Mesothelial cell of epicardium (in vitro differentiated cells): ENCODE results near the gene EMP3. TPM values are rescaled to one million over a fixed set of nuclear protein-coding genes. Genes with fewer than 3 reads are reported as not detected.
A peak's percentile ranks its signal among the peaks of the same experiment; 100 is the strongest.

Experiments
- DNase-seq, 2 experiments: peaks; one replicate each; pipeline ENCODE4 v3.0.0; 2021; ENCODE audit warnings: low spot score in 2 of 2; ENCODE audit not compliant: unreplicated experiment in 2 of 2
- H3K27ac Mint-ChIP-seq: 2 replicates; pipeline ENCODE4 v1.8.0; 2021; ENCODE audit warnings: mixed read lengths
- H3K27me3 Mint-ChIP-seq: 2 replicates; pipeline ENCODE4 v1.8.0; 2021; ENCODE audit warnings: low read depth, mixed read lengths
- H3K36me3 Mint-ChIP-seq: 2 replicates; pipeline ENCODE4 v1.8.0; 2021; ENCODE audit warnings: mixed read lengths
- H3K4me1 Mint-ChIP-seq: 2 replicates; pipeline ENCODE4 v1.8.0; 2021; ENCODE audit warnings: mixed read lengths
- H3K4me3 Mint-ChIP-seq: 2 replicates; pipeline ENCODE4 v1.8.0; 2021; ENCODE audit warnings: mild to moderate bottlenecking, moderate library complexity, mixed read lengths
- H3K9me3 Mint-ChIP-seq: 2 replicates; pipeline ENCODE4 v1.8.0; 2021; ENCODE audit warnings: mixed read lengths
- total RNA-seq: library from RNA; stranded (reverse); gene quantifications from 3 replicates; pipeline ENCODE4 v1.2.1, GENCODE V29; 2021
- TF ChIP-seq, protein P1 (sequence below): fragments of 200-600 bp; sonication (generic); IDR thresholded peaks from one replicate; pipeline ENCODE4 v1.5.0; 2021; ENCODE audit warnings: antibody characterized with exemption; ENCODE audit not compliant: unreplicated experiment

The EMP3 gene
- total RNA-seq, 1 donor from 2014 or later, result 52.5 TPM

DNA sequence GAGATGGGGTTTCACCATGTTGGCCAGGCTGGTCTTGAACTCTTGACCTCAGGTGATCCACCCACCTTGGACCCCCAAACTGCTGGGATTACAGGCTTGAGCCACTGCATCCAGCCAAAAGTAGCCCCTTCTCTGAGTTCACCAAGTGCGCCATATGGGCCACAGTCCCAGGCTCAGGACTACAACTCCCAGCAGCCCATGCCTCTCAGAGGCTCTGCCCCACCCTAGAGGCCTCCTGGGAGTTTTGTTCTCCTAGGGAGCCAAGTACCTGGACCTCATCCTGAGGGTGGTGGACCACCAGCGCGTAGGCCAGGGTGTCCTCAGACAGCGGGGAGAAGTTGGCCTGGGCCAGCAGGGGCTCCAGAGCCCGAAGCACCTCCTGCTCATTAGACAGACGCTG is 19.5 kb downstream of the EMP3 start:
- no peaks in the 10 kb centered on the region for H3K36me3 Mint-ChIP-seq
- no peaks in the 10 kb centered on the region for H3K9me3 Mint-ChIP-seq

DNA sequence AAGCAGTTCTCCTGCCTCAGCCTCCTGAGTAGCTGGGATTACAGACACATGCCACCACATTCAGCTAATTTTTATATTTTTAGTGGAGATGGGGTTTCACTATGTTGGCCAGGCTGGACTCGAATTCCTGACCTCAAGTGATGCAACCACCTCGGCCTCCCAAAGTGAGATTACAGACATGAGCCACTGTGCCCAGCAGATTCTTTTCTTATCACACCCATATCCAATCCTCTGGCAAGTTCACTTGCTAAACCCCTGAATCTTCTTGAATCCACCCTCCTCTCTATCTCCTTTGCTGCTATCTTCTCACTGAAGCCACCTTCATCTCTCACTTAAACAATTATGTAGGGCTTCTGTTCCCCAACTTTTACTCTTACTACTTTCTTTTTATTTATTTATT is 20.8 kb downstream of the EMP3 start:
- no peaks in the 10 kb centered on the region for H3K27me3 Mint-ChIP-seq
- TF ChIP-seq, protein P1, sequence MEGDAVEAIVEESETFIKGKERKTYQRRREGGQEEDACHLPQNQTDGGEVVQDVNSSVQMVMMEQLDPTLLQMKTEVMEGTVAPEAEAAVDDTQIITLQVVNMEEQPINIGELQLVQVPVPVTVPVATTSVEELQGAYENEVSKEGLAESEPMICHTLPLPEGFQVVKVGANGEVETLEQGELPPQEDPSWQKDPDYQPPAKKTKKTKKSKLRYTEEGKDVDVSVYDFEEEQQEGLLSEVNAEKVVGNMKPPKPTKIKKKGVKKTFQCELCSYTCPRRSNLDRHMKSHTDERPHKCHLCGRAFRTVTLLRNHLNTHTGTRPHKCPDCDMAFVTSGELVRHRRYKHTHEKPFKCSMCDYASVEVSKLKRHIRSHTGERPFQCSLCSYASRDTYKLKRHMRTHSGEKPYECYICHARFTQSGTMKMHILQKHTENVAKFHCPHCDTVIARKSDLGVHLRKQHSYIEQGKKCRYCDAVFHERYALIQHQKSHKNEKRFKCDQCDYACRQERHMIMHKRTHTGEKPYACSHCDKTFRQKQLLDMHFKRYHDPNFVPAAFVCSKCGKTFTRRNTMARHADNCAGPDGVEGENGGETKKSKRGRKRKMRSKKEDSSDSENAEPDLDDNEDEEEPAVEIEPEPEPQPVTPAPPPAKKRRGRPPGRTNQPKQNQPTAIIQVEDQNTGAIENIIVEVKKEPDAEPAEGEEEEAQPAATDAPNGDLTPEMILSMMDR, result no peak
- no peak for DNase-seq
- no peaks in the 10 kb centered on the region for H3K9me3 Mint-ChIP-seq
- H3K4me3 Mint-ChIP-seq, result no peak overlapping the region
- no peak overlapping the region for H3K27ac Mint-ChIP-seq
- H3K4me1 Mint-ChIP-seq, result peaks cover 4% of the 10 kb centered on the region
- no peaks in the 10 kb centered on the region for H3K36me3 Mint-ChIP-seq

More for the DNA sequence above, 19.5 kb downstream of the EMP3 start:
- H3K4me1 Mint-ChIP-seq, result peaks cover 4% of the 10 kb centered on the region
- no peak overlapping the region for H3K4me3 Mint-ChIP-seq
- TF ChIP-seq, protein P1, result no peak
- H3K27ac Mint-ChIP-seq, result no peak overlapping the region
- no peak for DNase-seq
- no peaks in the 10 kb centered on the region for H3K27me3 Mint-ChIP-seq

DNA sequence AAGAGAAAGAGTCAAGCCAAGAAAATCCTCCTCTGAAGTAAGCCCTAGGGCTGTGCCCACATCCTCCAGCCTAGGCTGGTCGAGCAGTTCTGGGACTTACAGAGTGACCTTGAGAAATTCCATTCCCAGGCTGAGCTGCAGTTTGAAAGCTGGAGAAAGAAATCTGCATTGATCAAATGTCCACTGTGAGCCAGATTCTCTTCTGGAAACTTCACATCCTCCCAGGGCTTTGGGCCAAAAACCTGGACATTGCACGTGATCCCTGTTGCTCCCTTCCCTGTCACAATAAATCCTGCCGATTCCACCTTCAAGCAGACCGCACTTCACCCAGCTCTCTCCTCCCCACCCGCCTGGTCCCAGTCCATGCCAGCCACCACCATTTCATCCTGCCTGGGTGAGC is 22.7 kb downstream of the EMP3 start:
- Mint-ChIP-seq H3K36me3 (no peaks in the 10 kb centered on the region), H3K4me1 (peaks cover 4% of the 10 kb centered on the region), H3K27me3 (no peaks in the 10 kb centered on the region), H3K9me3 (no peaks in the 10 kb centered on the region), H3K27ac (peak overlapping the region; percentile 9), H3K4me3 (no peak overlapping the region)
- no peak for DNase-seq
- TF ChIP-seq, protein P1, result no peak

DNA sequence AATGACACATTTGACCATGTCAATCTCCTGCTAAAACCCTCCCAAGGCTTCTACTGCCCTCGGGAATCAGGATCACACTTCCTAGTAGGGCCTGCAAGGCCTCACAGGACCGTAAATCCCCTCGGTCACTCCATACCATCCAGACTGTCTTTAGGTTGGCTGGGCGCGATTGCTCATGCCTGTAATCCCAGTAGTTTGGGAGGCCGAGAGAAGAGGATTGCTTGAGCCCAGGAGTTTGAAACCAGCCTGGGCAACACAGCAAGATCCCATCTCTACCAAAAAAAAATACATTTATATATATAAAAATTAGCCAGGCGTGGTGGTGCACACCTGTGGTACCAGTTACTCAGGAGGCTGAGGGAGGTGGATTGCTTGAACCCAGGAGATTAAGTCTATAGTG is 23.4 kb downstream of the EMP3 start:
- TF ChIP-seq, protein P1, result no peak
- Mint-ChIP-seq H3K27ac (no peak overlapping the region), H3K27me3 (no peaks in the 10 kb centered on the region), H3K4me3 (no peak overlapping the region), H3K4me1 (peaks cover 4% of the 10 kb centered on the region), H3K36me3 (no peaks in the 10 kb centered on the region), H3K9me3 (no peaks in the 10 kb centered on the region)
- DNase-seq, result no peak

DNA sequence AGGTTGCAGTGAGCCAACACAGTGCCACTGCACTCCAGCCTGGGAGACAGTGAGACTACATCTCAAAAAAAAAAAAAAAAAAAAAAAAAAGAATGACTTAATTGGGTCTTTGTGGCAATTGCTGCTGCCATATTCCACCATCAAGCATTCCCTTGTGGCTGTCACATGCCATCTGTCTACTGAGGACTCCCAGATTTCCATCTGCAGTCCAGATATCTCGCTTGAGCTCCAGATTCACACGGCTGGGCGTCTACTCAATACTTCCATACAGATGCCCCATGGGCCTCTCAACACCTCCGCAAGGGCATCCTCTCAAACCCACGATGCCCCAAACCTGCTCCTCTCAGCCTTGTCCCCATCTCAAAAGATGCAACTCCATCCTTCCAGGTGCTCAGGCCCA is 25.5 kb downstream of the EMP3 start:
- Mint-ChIP-seq H3K27ac (no peak overlapping the region), H3K27me3 (no peaks in the 10 kb centered on the region), H3K9me3 (no peaks in the 10 kb centered on the region), H3K4me3 (no peak overlapping the region), H3K36me3 (no peaks in the 10 kb centered on the region), H3K4me1 (peaks cover 4% of the 10 kb centered on the region)
- TF ChIP-seq, protein P1, result no peak
- DNase-seq, result no peak

DNA sequence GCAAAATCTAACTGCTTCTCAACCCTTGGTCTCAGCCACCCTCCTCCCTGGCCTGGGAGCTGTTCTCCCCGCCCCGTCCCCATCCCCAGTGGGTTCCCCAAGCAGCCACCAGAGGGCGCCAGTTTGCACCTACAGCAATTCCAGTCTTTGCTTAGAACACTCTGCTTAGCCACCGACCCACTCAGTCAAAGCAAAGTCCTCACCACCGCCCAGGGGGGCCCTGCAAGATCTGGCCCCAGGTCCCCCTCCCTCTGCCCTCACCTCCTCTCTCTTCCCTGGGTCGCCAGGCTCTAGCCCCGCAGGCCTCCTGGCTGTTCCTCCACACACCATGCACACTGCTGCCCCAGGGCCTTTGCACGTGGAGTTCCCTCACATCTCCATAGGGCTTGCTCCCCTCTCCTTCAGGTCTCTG is 26.0 kb downstream of the EMP3 start:
- Mint-ChIP-seq H3K4me3 (no peak overlapping the region), H3K27ac (no peak overlapping the region), H3K27me3 (no peaks in the 10 kb centered on the region), H3K9me3 (no peaks in the 10 kb centered on the region), H3K36me3 (no peaks in the 10 kb centered on the region), H3K4me1 (peaks cover 4% of the 10 kb centered on the region)
- DNase-seq, result peak in 1 of 2 experiments; percentile 78
- TF ChIP-seq, protein P1, result peak; percentile 66
